C1 segment of cervical spinal cord (tissue), 14 donors: Measurements from ENCODE around the gene NFATC4.
A peak's percentile ranks its signal among the peaks of the same experiment; 100 is the strongest.

Source experiments
- DNase-seq, 14 donors: peaks; one replicate each; lab custom pipeline; 2025; lab: John Stamatoyannopoulos, UW

The NFATC4 gene

DNA sequence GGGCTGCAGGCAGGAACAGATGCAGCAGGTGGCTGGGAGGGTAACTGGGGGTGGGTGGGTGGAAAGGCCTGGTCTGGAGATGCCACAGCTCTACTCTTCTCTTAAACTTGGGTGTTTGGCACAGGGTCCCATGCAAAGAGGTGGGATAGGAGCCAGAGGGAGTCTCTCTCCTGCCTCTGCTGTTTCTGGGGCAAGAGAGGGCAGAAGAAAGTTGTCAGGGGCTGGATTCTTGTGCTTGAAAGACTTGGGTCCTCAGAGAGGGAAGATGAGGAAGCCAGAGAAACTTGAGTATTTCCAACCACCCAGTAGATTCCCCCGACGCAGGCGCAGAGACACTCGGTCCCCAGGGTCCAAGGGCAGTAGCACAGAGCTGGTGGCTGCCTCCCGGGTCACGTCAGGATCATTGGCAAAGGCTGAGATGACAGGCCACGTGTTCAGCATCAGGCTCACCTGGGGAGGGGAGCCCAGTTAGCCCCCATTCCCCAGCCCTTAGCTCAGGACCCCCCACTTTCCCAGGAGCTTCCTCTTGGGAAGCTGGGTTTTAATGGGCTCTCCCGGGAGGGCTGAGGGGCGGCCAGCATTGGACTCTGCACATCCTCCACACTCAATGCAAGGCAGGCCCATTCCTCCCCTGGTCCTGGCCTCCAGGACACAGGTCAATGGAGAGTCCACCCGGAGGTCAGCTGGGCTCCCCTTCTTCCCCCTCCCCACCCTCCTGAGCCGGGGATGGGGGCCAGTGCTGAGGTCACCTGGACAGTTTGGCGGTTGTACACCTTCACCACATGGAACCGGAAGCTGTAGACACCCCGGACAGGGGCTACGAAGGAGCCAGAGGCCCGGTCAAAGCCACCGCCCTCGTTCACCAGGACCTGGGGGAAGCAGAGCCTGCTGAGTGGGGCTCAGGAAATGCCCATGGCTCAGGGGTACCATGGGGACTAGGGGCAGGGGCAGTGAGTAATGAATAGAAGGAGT lies 59.8 kb downstream of the NFATC4 start:
- DNase-seq = peak in 1 of 14 donors; percentile 40

DNA sequence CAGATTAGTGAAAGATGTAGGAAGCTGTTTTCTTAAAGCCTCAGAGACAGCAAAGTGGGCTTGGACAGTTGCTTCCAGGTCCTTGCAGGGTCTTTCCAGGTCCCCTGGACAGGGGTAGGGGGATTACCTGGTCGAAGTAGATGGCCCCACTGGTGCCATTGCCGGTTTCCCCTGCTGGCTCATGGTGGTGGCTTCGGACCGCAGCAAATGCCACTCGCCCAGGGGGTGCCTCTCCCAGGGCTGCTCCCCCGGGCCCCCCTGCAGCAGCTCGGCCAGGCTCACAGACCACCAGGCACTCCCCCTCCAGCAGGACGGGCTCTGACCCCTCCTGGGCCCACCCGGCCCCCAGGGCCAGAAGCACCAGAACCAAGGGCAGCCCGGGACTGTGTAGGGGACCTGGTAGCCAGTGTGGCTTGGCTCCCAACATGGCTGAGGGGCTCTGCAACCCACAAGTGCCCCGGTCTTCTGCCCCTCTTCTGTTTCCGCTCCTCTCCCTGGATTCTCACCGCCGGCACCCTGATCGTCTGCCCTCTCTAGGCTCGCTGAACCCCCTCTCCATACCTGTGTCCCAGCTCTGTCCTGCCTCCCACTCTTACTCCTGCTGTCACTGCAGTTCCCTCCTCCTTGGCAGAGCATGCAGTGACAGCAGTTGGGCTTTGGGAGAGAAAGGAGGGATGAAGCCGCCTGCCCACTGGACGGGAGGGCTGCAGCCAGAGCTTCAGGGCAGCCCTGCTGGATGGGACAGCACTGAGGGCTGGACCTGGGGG lies 60.8 kb downstream of the NFATC4 start:
- DNase-seq = peak in 2 of 14 donors; percentile 30 to 90
